SK-N-SH treated with all-trans-retinoic acid at 6 μM for 48 hours (cell line): Measurements from ENCODE around the gene HMCN2.

Source experiments
- ARNTL ChIP-seq: fragments of 450-650 bp; formaldehyde crosslinking; IDR thresholded peaks from 2 replicates; pipeline ENCODE4 v1.5.0; 2020; ENCODE audit warnings: low read depth, mild to moderate bottlenecking, moderate library complexity, borderline replicate concordance
- ZC3H10 ChIP-seq: fragments of 250-450 bp; sonication (Bioruptor Pico); IDR thresholded peaks from 2 replicates; pipeline ENCODE4 v1.5.1; 2021; ENCODE audit warnings: mild to moderate bottlenecking, moderate library complexity

- TF ChIP-seq ARNTL (CRISPR knock-in tag), result no peak
- no peak for TF ChIP-seq ZC3H10 (CRISPR knock-in tag)
Measured at GRCh38 chr9:130304643-130305042, 39.1 kb downstream of the HMCN2 start.
